ENCODE measurements around the gene SLC12A2. TPM values are rescaled to one million over a fixed set of nuclear protein-coding genes. Genes with fewer than 3 reads are reported as not detected.

Gene SLC12A2
- total RNA-seq, 3 donors from 2014 or later (not counting 1 experiment from before 2014, with no cell fraction given) = 14.3 to 18.1 (median 17.4) TPM

DNA sequence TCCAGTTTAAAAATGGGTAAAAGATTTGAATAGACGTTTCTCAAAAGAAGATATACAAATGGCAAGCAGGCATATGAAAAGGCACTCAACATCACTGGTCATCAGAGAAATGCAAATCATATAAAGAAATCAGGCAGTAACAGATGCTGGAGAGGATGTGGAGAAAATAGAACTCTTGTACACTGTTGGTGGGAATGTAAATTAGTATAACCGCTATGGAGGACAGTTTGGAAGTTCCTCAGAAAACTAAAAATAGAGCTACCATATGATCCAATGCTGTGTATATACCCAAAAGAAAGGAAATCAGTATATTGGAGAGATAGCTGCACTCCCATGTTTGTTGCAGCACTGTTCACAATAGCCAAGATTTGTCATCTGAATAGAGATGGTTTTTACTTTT lies 42.7 kb downstream of the SLC12A2 start:
- Histone ChIP-seq H3K27ac (ENCODE audit: low read length) (no peak overlapping the region), H3K4me3 (ENCODE audit: low read length) (no peak overlapping the region), H3K4me1 (ENCODE audit: control insufficient read depth, insufficient read depth, low read length) (no peaks in the 10 kb centered on the region), H3K9me3 (ENCODE audit: control insufficient read depth, insufficient read depth, low read length) (no peaks in the 10 kb centered on the region), H3K27me3 (ENCODE audit: control insufficient read depth, insufficient read depth, low read length) (no peaks in the 10 kb centered on the region), H3K36me3 (ENCODE audit: control insufficient read depth, insufficient read depth, low read length) (peaks cover 3% of the 10 kb centered on the region)
- ATAC-seq = no peak
- 100% methylated on average over 1 of the region's 2 CpGs for WGBS (ENCODE audit: insufficient coverage)
- H3K36me3 Mint-ChIP-seq = peaks cover 5% of the 10 kb centered on the region
- no peak overlapping the region for H3K4me3 Mint-ChIP-seq
- intact Hi-C loops (cut with micrococcal nuclease) = no loop called here
- H3K27ac Mint-ChIP-seq = no peak overlapping the region
- H3K9me3 Mint-ChIP-seq = no peaks in the 10 kb centered on the region
- H3K4me1 Mint-ChIP-seq = peaks cover 5% of the 10 kb centered on the region in 2 donors
- no peaks in the 10 kb centered on the region for H3K27me3 Mint-ChIP-seq (ENCODE audit: low read depth in 2 of 2)
- DNase-seq = no peak
- TF ChIP-seq, protein P1, sequence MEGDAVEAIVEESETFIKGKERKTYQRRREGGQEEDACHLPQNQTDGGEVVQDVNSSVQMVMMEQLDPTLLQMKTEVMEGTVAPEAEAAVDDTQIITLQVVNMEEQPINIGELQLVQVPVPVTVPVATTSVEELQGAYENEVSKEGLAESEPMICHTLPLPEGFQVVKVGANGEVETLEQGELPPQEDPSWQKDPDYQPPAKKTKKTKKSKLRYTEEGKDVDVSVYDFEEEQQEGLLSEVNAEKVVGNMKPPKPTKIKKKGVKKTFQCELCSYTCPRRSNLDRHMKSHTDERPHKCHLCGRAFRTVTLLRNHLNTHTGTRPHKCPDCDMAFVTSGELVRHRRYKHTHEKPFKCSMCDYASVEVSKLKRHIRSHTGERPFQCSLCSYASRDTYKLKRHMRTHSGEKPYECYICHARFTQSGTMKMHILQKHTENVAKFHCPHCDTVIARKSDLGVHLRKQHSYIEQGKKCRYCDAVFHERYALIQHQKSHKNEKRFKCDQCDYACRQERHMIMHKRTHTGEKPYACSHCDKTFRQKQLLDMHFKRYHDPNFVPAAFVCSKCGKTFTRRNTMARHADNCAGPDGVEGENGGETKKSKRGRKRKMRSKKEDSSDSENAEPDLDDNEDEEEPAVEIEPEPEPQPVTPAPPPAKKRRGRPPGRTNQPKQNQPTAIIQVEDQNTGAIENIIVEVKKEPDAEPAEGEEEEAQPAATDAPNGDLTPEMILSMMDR (IDR thresholded peaks at IDR 0.05) = no peak

DNA sequence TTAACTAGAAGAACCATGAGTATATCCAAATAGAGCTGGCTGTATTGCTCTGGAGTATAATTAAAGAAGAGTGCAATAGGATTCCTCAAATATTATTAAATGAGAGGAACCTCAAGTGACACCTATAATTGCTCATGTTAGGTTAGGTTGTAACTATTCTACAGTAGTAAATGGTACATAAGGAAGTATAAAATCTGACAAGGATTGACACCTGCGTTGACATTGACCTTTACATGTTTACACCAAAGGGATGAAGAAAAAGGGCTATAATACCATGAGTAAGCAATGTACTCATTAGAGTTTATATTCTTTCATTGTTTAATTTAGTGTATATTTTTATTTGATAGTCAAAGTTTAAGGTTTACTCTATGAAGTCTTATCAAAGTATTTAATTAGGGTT lies 48.9 kb downstream of the SLC12A2 start:
- no peak for DNase-seq

DNA sequence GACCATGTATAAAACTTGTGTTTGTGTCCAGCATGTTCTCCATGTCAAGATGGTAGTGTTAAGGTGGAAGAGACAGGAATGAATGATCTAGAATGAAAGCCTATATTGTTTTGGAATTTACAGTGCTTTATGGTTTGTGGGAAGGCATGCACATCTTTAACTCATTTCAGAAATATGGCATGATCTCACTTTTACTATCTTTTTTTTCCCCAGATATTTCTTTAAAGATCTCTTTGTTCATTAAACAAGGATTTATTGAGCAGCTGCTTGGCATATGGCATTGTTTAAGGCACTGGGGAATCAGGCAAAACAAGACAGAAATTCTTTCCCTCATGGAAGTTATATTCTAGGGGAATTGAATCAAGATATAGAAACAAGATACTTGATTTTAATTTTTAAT lies 51.7 kb downstream of the SLC12A2 start:
- H3K36me3 Mint-ChIP-seq = peaks cover 26% of the 10 kb centered on the region
- H3K4me3 ChIP-seq (ENCODE audit: low read length) = no peak overlapping the region
- no peaks in the 10 kb centered on the region for H3K27me3 Mint-ChIP-seq (ENCODE audit: low read depth in 2 of 2)
- no peak for DNase-seq
- intact Hi-C loops (cut with micrococcal nuclease) = no loop called here
- no peaks in the 10 kb centered on the region for H3K4me1 Mint-ChIP-seq
- H3K27ac ChIP-seq (ENCODE audit: low read length) = no peak overlapping the region
- no peaks in the 10 kb centered on the region for H3K9me3 ChIP-seq (ENCODE audit: control insufficient read depth, insufficient read depth, low read length)
- no peaks in the 10 kb centered on the region for H3K9me3 Mint-ChIP-seq
- TF ChIP-seq, protein P1 (IDR thresholded peaks at IDR 0.05) = no peak
- no peak overlapping the region for H3K27ac Mint-ChIP-seq
- ATAC-seq = no peak
- H3K36me3 ChIP-seq (ENCODE audit: control insufficient read depth, insufficient read depth, low read length) = peaks cover 26% of the 10 kb centered on the region
- H3K4me3 Mint-ChIP-seq = no peak overlapping the region
- H3K4me1 ChIP-seq (ENCODE audit: control insufficient read depth, insufficient read depth, low read length) = no peaks in the 10 kb centered on the region
- no peaks in the 10 kb centered on the region for H3K27me3 ChIP-seq (ENCODE audit: control insufficient read depth, insufficient read depth, low read length)

More for the DNA sequence above, 48.9 kb downstream of the SLC12A2 start:
- no peak overlapping the region for H3K27ac Mint-ChIP-seq
- TF ChIP-seq, protein P1 (IDR thresholded peaks at IDR 0.05) = no peak
- H3K4me3 ChIP-seq (ENCODE audit: low read length) = no peak overlapping the region
- H3K27me3 ChIP-seq (ENCODE audit: control insufficient read depth, insufficient read depth, low read length) = no peaks in the 10 kb centered on the region
- peaks cover 1 to 2% of the 10 kb centered on the region in 2 donors for H3K4me1 Mint-ChIP-seq
- no peak for ATAC-seq
- no peaks in the 10 kb centered on the region for H3K4me1 ChIP-seq (ENCODE audit: control insufficient read depth, insufficient read depth, low read length)
- no CpG with 5 or more reads among the region's 1 CpG for WGBS (ENCODE audit: insufficient coverage)
- no peaks in the 10 kb centered on the region for H3K9me3 ChIP-seq (ENCODE audit: control insufficient read depth, insufficient read depth, low read length)
- peaks cover 18% of the 10 kb centered on the region for H3K36me3 ChIP-seq (ENCODE audit: control insufficient read depth, insufficient read depth, low read length)
- H3K36me3 Mint-ChIP-seq = peaks cover 24% of the 10 kb centered on the region
- no peak overlapping the region for H3K4me3 Mint-ChIP-seq
- no peaks in the 10 kb centered on the region for H3K27me3 Mint-ChIP-seq (ENCODE audit: low read depth in 2 of 2)
- no peak overlapping the region for H3K27ac ChIP-seq (ENCODE audit: low read length)
- intact Hi-C loops (cut with micrococcal nuclease) = no loop called here
- H3K9me3 Mint-ChIP-seq = no peaks in the 10 kb centered on the region

DNA sequence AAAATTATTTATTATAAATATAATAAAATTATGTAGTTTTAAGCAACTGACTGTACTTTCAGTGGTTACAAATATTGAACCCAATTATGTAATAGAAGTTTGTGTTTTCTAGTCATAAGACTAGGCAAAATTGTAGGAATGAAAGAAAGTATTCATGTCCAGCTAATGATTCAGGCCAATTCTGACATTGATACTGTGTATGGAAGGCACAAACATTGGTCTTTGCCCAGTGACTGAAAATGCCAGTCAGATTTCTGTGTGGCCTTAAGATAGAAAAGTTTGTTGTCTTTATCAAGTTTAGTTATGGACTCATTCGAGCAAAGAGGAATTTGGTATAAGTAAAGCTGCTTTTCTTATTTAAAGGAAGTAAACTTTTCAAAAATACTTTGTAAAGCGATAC lies 60.3 kb downstream of the SLC12A2 start:
- Mint-ChIP-seq H3K4me3 (no peak overlapping the region), H3K4me1 (no peaks in the 10 kb centered on the region), H3K9me3 (no peaks in the 10 kb centered on the region), H3K27me3 (ENCODE audit: low read depth in 2 of 2) (no peaks in the 10 kb centered on the region), H3K36me3 (no peaks in the 10 kb centered on the region), H3K27ac (no peak overlapping the region)
- no peaks in the 10 kb centered on the region for H3K4me1 ChIP-seq (ENCODE audit: control insufficient read depth, insufficient read depth, low read length)
- H3K4me3 ChIP-seq (ENCODE audit: low read length) = no peak overlapping the region
- 100% methylated on average over 2 of the region's 2 CpGs for WGBS (ENCODE audit: insufficient coverage)
- peaks cover 10% of the 10 kb centered on the region for H3K36me3 ChIP-seq (ENCODE audit: control insufficient read depth, insufficient read depth, low read length)
- ATAC-seq = no peak
- no peak for DNase-seq
- no peaks in the 10 kb centered on the region for H3K27me3 ChIP-seq (ENCODE audit: control insufficient read depth, insufficient read depth, low read length)
- no peak overlapping the region for H3K27ac ChIP-seq (ENCODE audit: low read length)
- H3K9me3 ChIP-seq (ENCODE audit: control insufficient read depth, insufficient read depth, low read length) = no peaks in the 10 kb centered on the region
- TF ChIP-seq, protein P1 (IDR thresholded peaks at IDR 0.05) = no peak
- intact Hi-C loops (cut with micrococcal nuclease) = no loop called here
